H1 (cell line): ENCODE measurements around the gene MECP2.

Experiments
- ASH2L ChIP-seq: fragments of 200-600, 300-600 bp; sonication (generic); IDR thresholded peaks from one replicate; pipeline ENCODE4 v1.7.1; 2017; ENCODE audit warnings: low read length
- EP300 ChIP-seq, 2 experiments: IDR thresholded peaks; 1 replicate in 1 of 2; 2 replicates in 1 of 2; pipeline ENCODE4 v1.6.1; 2011 to 2012; ENCODE audit warnings: low read depth in 2 of 2, low read length in 2 of 2, mild to moderate bottlenecking in 2 of 2, borderline replicate concordance in 1 of 2, inconsistent platforms in 1 of 2, moderate library complexity in 1 of 2
- EZH2 ChIP-seq: fragments of 200-600 bp; sonication (generic); IDR thresholded peaks from 2 replicates; pipeline ENCODE4 v1.7.1; 2012; ENCODE audit warnings: low read depth, mild to moderate bottlenecking, moderate library complexity, low read length, inconsistent platforms; ENCODE audit not compliant: severe bottlenecking
- KDM1A ChIP-seq: fragments of 200-600, 300-600 bp; sonication (generic); IDR thresholded peaks from 2 replicates; pipeline ENCODE4 v1.7.1; 2016; ENCODE audit warnings: mild to moderate bottlenecking, low read length, borderline replicate concordance
- MAFK ChIP-seq: IDR thresholded peaks from 2 replicates; pipeline ENCODE4 v1.6.1; 2012; ENCODE audit warnings: low read depth, mild to moderate bottlenecking, improper control_type of control experiment, low read length
- POLR2A ChIP-seq, 2 experiments: IDR thresholded peaks; 1 replicate in 1 of 2; 2 replicates in 1 of 2; pipeline ENCODE4 v1.6.1; 2011; ENCODE audit warnings: low read depth in 2 of 2, low read length in 2 of 2, mild to moderate bottlenecking in 2 of 2; ENCODE audit errors: control extremely low read depth in 1 of 2
- POLR2AphosphoS5 ChIP-seq: IDR thresholded peaks from 2 replicates; pipeline ENCODE4 v1.6.1; 2011; ENCODE audit warnings: low read depth, low read length
- TAF1 ChIP-seq: IDR thresholded peaks from 2 replicates; pipeline ENCODE4 v1.6.1; 2011; ENCODE audit warnings: mild to moderate bottlenecking, low read depth, low read length
- TCF12 ChIP-seq: IDR thresholded peaks from 2 replicates; pipeline ENCODE4 v1.6.1; 2011; ENCODE audit warnings: low read depth, mild to moderate bottlenecking, low read length
- ZNF274 ChIP-seq: IDR thresholded peaks from 2 replicates; pipeline ENCODE4 v1.7.0; 2012; ENCODE audit warnings: low read length, borderline replicate concordance; ENCODE audit errors: extremely low read depth
- TF ChIP-seq, protein P1 (sequence below), 3 experiments: IDR thresholded peaks; 1 replicate in 2 of 3; 2 replicates in 1 of 3; pipeline versions ENCODE4 v1.5.1 to v1.6.1; 2011; ENCODE audit warnings: low read length in 3 of 3, mild to moderate bottlenecking in 3 of 3, inconsistent platforms in 2 of 3, low read depth in 1 of 3, moderate library complexity in 1 of 3; ENCODE audit not compliant: insufficient read depth in 1 of 3; ENCODE audit errors: control extremely low read depth in 1 of 3
- TF ChIP-seq, protein P2 (sequence below): IDR thresholded peaks from 2 replicates; pipeline ENCODE4 v1.6.1; 2012; ENCODE audit warnings: inconsistent platforms
- TF ChIP-seq, protein P3 (sequence below): IDR thresholded peaks from 2 replicates; pipeline ENCODE4 v1.6.1; 2011; ENCODE audit warnings: low read depth, mild to moderate bottlenecking, low read length; ENCODE audit not compliant: insufficient read depth

DNA sequence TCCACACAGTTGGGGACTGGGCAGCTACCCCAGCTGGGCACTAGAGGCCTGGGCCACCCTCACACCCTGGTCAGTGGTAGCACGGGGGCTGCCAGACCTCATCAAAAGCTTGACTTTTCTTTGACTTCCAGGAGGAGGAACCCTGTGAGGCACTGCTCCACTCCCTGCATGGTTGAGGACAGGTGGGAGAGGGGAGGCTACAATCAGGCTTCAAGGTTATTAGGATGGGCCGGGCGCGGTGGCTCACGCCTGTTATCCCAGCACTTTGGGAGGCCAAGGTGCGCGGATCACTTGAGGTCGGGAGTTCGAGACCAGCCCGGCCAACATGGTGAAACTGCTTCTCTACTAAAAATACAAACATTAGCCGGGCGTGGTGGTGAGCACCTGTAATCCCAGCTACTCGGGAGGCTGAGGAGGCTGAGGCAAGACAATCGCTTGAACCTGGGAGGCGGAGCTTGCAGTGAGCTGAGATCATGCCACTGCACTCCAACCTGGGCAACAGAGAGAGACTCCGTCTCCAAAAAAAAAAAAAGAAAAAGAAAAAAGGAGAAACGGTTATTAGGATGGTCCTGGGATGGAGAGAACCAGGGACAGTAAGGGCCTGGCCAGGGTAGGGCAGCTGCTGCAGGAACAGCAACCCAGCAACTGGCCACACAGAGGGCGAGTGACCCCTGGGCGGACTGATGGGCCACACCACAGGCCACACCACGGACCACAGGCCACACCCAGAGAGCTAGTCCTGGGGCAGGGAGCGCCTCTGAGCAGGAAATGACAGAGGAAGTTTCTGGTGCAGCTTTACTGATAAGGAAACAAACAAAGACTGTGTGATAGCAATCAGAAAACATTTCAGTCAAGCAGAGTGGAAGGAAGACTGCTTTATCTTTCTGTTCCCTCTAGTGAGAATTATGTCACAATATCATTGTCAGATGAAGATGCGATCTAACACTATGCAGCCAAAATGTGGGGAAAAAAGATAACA lies 26.0 kb upstream of the MECP2 start:
- TF ChIP-seq, protein P1, sequence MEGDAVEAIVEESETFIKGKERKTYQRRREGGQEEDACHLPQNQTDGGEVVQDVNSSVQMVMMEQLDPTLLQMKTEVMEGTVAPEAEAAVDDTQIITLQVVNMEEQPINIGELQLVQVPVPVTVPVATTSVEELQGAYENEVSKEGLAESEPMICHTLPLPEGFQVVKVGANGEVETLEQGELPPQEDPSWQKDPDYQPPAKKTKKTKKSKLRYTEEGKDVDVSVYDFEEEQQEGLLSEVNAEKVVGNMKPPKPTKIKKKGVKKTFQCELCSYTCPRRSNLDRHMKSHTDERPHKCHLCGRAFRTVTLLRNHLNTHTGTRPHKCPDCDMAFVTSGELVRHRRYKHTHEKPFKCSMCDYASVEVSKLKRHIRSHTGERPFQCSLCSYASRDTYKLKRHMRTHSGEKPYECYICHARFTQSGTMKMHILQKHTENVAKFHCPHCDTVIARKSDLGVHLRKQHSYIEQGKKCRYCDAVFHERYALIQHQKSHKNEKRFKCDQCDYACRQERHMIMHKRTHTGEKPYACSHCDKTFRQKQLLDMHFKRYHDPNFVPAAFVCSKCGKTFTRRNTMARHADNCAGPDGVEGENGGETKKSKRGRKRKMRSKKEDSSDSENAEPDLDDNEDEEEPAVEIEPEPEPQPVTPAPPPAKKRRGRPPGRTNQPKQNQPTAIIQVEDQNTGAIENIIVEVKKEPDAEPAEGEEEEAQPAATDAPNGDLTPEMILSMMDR (IDR thresholded peaks at IDR 0.05; ENCODE audit: control extremely low read depth in 1 of 3, insufficient read depth in 1 of 3, low read depth in 1 of 3, low read length in 3 of 3) = no peak
- TF ChIP-seq POLR2A (IDR thresholded peaks at IDR 0.05; ENCODE audit: control extremely low read depth in 1 of 2, low read depth in 2 of 2, low read length in 2 of 2) (no peak), MAFK (no peak), EZH2 (no peak), TAF1 (no peak), ZNF274 (no peak), ASH2L (no peak), KDM1A (no peak), POLR2AphosphoS5 (no peak), TCF12 (no peak), EP300 (IDR thresholded peaks at IDR 0.05; ENCODE audit: borderline replicate concordance in 1 of 2, low read depth in 2 of 2, low read length in 2 of 2) (no peak)
- TF ChIP-seq, protein P2, sequence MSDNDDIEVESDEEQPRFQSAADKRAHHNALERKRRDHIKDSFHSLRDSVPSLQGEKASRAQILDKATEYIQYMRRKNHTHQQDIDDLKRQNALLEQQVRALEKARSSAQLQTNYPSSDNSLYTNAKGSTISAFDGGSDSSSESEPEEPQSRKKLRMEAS = no peak
- TF ChIP-seq, protein P3, sequence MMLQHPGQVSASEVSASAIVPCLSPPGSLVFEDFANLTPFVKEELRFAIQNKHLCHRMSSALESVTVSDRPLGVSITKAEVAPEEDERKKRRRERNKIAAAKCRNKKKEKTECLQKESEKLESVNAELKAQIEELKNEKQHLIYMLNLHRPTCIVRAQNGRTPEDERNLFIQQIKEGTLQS = no peak
